GM21576 (cell line): Measurements from ENCODE around the gene LYL1.

Experiments
- ATAC-seq: cut with Tn5 transposase; IDR thresholded peaks from one replicate; pipeline ENCODE4 v1.9.1; 2021; ENCODE audit warnings: mild to moderate bottlenecking, moderate library complexity; ENCODE audit not compliant: unreplicated experiment

Gene LYL1

DNA sequence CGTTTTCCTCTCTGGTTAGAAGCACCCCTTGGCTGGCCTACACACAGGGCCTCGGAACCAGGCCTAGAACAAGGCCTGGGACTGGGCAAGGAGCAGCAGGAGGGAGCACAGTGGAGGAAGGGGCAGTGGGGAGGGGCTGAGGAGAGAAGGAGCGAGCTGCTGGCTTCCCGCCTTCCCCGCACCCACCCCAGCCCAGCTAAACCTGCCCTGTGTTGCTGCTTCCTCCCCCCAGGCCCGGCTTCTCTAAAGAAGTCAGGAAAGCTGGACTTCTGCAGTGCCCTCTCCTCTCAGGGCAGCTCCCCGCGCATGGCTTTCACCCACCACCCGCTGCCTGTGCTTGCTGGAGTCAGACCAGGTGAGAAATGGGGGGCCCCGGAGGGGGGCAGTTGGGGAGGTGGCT, 24.3 kb downstream of the LYL1 start:
- no peak for ATAC-seq

DNA sequence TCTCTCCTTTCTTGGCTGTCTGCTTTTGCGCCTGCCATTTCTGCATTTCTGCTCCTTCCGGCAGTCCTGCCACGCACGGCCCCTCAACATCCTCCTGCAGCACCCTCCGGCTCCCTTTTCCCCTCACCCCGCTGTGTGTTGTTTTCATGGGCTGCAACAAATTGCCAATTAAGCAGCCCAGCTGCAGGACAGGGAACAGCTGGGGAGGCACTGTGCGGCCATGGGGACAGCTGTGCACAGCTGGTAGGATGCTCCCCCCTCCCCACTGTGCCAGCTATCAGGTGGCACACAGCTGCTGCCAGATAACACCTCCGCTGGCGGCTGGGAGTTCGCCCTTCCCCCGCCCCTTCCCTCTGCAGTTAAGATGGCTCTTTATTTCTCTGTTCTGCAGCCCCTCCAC, 25.4 kb downstream of the LYL1 start:
- no peak for ATAC-seq

DNA sequence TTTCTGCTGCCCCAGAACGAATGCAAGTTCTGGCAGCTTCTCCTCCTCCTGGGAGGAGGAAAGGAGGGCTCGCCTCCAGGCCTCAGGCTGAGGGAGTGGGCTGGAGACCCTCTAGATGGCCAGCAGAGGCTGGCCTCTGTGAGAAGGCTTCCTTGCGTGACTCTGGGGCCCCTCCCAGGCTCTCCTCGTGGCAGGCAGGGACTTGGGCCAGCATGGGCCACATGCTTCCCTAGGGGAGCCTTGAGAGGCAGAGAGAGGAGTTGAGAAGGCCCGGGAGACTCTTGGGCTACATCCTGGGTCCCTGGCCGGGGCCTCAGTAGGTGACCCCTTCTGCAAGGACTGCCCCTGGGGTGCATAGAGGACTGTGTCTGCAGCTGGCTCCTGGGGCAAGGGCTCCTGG, 25.9 kb downstream of the LYL1 start:
- no peak for ATAC-seq

DNA sequence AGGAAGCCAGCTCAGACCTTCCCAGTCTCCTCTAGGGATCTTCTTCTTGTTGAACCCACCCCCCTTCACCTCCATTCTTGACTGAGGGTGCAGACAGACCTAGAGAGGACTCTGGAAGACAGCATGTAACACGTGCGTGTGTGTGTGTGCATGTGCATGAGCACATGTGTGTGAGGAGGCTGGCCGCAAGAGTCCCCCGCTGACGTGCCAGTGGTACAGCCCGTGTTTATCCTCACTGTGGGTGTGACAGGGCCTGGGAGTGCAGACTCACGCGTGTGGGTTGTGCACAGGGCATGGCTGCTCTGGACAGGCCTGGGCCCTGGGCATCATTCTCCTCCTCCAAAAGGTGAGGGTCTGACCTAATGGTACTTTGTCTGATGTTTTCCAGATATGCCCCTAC, 26.3 kb downstream of the LYL1 start:
- no peak for ATAC-seq

DNA sequence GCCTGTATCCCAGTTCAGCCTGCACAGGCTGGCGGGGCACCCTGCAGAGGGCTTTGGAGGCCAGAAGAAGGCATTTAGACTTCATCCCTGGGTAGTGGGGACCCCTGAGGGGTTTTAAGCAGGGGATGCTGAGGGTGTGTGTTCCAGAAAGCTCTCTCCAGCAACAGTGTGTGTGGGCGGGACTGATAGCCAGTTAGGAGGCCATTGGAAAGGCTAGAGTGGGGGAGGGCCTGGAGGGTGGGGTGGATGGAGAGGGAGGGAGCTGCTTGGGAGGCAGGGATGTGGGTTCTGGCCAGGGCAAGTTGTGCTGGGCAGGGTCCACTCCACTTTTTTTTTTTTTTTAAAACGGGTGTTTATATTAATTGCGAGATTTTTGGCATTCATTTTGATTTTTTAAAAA, 28.3 kb downstream of the LYL1 start:
- ATAC-seq, result no peak

DNA sequence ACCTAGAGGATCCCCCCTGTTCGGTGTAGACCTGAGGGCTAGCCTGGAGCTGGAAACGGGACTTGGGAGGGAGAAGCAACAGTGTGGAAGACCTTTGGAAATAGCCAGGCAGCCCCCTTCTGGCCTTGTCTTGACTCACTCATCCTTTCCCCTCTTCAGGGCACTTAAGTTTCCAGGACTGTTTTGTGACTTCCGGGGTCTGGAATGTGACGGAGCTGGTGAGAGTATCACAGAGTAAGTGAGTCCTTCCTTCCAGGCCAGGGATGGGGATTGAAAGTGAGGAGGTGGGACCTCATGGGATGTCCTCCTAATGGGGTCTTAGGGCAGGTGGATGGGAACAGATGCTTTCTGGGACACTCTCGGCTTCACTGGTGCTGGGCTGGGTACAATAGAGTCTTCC, 29.4 kb downstream of the LYL1 start:
- no peak for ATAC-seq

DNA sequence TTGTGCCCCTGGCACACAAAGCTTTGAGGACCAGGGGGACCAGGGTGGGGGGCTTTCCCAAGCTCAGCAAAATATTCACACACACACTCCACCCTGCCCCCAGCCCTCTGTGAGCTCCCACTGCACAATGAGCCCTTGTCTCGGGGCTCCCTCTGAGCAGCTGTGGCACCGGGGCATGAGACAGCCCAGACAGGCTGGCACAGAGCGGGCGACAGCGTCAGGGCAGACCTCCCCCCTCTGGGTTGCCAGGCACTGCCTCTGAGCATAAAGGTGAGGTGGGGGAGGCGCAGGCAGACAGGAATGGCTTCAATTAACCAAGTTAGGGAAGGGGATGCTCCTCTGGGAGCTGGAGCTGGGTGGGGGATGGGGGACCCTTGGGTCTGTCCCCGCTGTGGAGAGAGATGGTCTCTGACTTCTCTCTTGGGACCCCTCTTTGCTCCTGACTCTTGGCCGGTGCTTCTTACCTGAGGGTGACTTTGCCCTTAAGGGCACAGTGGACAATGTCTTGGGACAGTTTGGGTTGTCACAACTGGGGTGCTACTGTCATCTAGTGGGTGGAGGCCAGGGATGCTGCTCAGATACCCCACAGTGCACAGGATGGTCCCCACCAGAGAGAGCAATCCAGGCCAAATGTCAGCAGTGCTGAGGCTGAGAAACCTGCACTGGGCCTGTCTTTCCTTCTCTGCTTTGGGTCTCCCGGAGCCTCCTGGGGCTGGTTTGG, 30.3 kb downstream of the LYL1 start:
- ATAC-seq, result no peak

DNA sequence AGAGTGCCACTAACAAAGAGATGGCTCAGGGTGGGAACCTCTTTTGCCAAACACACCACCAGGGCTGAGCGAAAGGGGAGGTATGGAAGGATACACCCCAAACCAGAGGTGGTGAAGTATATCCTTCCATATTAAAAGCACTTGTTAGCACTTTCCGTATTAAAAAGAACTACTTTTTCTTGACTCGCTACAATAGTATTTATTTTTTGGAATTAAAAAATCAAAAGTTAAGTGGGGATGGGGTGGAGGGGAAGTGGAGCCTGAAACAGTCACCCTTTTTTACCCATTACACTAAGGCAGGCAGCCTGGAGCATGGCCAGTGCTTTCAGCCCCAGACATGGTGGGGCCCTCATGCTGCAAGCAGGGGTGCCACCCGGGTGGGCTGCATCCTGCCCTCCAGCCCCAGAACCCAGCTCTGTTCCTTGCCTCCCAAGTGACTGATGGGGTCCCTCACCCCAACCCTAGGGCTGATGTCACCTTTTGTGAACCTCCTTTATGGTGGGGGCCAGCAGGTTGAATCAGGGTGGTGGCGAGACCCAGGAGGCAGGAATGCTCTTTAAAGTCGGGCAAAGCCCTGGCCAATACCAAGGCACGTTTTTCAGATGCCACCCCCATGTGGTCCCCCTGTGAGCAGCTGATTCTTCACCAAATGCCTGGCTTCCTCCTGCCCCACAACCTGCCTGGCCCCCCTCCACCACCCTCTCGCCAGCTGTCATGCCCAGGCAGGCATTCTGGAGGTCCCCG, 31.0 kb downstream of the LYL1 start:
- no peak for ATAC-seq

DNA sequence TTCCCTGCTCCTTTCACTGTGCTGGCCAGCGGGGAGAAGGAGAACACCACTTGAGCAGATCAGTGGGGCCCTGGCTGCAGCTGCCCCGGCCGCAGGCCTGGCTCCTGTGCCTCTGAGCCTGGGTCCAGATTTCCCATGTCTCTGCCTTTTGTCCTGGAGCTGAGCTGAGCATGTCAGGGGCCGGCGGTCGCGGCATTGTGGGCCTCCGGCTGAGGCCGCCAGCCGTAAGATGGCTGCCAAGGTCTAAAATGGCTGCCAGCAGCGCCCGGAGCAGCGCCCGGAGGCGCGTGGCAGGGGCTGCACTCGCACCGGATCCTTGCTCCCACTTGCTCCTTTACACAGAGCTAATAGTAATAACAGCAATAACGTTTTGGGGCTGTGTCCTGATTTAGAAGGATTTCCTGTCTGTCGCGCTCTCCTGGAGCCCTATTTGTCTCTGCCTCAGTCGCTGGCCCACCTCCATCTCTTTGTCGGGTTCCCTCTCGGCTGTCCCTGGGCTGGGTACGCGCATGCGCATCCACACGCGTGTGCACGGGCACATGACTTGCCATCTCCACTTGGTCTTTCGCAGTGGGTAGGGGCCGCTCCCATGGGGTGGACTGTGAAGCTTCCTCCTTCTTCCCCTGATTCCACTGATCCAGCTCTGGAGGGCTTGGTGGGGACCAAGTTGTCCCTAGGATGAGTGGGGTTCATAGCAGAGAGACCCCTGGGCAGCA, 32.1 kb downstream of the LYL1 start:
- ATAC-seq, result no peak

DNA sequence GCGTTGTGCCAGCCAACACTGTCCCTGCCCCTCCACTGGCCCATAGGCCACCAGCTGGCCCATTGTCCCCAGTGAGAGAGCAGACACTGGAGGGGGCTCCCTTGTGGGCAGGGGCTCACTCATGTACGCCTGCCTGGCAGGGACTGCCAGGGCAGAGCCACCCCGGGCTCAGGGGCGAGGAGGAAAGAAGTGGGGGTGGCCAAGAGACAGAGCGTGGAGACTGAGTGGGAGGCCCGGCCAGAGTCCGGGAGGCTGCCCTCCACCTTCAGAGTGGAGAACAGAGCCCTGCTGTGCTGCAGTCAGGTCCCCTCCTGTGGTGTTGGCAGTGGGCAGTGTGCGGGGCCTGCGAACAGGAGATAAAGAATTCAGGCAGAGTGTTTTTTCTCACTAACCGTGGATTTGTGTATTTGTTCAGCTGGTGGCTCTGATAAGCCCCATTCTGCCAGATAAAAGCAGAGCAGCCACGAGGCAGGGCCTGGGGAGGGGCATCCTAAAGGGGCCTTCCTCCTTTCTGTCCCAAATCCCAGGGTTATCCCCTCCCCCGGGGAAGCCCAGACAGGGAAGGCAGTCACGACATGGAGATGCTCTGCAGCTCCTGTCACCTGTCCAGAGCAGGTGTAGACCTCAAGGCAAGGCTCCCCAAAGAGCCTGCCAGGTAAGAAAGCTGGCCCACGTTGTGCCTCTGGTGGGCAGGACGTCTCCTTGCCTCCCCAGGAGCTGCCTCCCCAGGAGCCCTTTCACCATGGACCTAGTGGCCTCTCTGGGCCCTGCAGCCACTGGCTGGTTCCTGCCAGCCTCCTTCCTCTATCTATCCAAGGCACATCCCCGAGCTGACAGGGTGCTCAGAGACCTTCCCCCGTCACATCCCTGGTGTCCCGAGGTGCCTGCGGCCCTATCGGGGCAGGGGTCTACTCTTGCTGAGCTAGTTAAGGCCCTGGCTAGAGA, 33.0 kb downstream of the LYL1 start:
- ATAC-seq, result no peak

DNA sequence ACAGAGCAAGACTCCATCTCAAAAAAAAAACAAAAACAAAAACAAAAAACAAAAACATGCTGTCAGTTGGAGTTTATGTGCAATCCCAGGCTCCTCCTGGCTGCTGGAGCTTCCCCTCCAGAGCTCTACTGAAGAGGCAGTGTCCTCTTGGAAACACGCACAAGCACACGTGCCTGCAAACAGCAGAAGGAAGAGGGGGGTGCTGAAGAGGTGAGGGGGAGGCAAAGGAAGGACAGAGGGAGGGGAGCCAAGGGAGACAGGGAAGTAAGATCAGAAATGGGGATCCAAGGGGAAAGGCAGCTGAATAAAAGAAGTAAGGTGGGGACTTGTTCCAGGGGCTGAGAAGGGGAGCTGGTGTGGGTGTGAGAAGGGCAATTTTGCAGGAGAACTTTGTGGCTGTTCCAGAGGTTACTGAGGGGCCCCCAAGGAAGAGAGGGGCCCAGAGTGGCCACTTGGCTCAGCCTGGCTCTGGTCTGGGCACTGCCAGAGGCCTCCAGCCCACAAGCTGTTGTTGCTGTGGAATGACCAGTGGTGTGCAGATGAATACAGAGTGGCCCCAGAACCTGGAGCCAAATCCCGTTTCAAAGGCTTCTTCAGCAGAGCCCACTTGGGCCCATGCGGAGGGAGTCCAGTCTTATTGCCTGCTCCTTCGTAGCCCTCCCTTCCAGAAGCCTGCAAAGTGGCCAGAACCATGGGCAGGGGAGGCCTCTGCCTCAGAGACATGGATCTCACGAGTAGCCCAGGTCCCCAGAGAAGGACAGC, 34.4 kb downstream of the LYL1 start:
- ATAC-seq, result no peak

DNA sequence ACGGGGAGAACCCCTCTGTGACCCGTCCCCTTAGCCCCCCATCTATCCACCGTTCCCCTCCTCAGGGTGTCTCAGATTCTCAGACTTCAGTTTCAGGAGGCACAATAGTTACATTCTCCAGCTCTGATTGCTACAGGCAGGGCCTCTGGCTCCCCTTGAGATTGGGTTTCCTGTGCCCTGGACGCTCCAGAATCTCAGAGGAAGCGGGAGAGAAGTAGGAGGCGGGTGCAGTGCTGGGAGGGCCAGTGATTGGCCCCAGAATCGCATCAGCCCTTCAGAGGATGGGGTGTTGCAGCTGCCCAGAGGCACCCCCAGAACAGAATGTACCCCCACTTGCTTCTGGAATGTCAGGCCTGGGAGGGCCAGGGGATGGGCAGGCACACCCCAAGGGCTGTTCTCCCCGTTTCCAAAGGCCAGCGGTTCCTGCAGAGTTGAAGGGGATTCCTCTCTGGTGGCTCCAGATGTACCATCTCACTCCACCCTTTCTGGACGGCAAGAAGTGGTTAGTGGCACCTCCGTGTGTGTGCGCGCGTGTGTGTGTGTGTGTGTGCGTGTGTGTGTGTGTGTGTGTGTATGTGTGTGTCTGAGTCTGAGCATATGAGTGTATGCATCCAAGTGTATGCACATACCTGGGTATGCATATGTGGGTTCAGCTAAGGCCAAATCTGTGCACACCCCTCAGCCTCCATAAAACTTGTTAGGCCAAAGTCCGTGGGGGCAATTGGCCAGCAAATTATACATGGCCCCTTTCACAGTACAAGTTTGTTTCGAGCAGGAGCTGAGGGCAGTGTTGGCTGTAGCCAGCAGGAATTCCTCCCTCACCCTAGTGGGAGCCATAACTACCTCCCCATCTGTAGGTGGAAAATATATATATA, 35.5 kb downstream of the LYL1 start:
- ATAC-seq, result no peak

DNA sequence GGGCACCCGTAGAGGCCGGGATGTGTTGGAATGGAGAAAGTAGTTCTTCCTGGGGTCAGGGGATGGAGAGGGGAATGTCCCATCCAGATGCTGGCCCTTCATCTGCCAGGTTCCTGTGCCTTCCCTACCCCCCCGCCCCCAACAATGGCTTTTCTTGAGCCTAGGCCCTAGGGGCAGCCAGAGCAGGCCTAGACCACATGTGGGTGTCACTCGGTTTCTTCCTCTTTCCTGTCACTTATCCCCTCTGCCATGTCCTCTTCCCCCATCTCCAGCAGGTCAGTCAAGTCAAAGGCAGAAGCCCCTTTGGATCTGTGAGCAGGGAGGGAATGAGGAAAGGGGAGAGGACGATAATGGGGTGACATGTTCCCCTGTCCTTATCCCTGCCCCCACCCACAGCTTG, 36.4 kb downstream of the LYL1 start:
- ATAC-seq, result no peak

DNA sequence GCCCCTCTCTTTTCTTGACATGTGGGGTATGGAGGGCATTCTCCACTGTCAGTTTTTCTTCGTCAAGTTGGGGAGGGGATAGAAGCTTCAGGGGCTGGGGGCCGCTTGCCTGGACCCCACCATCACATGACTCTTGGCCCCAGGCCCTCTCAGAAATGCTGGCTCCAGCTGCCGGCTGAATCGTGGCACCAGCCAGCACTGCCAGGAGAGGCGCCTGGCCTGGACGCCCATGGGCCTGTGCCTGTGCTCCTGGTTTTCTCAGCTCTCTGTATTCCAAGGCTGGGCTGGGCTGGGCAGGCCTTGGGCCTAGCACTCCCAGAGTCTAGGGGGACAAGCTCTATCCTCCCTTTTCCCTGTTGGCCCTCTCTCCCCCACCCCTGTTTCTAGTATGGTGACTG, 38.6 kb downstream of the LYL1 start:
- ATAC-seq, result no peak

DNA sequence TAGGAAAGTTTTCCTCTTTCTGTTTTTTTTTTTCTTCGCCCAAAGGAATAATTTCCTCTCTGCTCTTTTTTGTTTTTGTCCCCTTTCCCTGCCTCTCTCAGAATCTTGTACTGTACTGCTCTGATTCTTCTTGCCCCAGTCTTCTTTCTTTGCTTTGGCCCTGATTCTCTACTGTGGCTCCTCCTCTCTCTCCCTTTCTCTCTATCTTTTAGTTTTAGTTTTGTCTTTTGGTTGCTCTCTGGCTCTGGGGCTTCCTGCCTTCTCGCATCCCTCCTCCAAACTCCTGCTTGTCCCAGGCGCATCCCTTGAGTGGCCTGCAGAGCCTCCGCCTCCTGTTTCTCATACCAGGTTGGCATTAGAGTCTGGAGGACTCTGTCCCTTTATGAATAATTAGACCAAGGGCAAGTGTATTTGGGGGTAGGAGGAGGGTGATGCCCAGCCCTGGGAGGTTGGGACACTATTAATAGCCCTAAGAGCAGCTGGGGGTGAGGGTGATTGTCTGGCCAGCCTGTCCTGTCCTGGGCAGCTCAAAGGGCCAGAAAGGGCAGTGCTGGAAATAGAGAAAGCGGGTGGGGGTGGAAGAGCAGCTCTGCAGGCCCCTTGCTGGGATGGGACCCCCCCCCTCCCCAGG, 39.1 kb downstream of the LYL1 start:
- ATAC-seq, result no peak

DNA sequence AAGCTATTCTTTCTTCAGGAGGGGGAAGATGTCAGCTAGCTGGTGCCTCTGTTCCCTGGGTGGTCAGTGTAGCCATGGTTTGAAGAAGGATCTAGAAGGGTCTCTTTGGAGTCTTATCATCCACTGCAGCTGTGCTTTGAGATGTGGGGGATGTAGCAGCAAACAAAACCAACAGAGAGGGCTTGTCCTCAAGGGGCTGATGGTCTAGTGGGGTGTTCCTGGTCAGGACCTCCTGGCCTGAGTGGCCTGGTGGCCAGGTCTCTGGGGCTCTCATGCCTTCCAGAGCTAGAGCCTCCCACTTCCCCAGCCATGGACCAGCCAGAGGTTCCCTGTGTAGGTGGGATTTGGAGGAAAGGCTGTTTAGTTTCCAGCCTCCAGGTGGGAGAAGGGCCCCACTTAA, 40.3 kb downstream of the LYL1 start:
- ATAC-seq, result no peak

DNA sequence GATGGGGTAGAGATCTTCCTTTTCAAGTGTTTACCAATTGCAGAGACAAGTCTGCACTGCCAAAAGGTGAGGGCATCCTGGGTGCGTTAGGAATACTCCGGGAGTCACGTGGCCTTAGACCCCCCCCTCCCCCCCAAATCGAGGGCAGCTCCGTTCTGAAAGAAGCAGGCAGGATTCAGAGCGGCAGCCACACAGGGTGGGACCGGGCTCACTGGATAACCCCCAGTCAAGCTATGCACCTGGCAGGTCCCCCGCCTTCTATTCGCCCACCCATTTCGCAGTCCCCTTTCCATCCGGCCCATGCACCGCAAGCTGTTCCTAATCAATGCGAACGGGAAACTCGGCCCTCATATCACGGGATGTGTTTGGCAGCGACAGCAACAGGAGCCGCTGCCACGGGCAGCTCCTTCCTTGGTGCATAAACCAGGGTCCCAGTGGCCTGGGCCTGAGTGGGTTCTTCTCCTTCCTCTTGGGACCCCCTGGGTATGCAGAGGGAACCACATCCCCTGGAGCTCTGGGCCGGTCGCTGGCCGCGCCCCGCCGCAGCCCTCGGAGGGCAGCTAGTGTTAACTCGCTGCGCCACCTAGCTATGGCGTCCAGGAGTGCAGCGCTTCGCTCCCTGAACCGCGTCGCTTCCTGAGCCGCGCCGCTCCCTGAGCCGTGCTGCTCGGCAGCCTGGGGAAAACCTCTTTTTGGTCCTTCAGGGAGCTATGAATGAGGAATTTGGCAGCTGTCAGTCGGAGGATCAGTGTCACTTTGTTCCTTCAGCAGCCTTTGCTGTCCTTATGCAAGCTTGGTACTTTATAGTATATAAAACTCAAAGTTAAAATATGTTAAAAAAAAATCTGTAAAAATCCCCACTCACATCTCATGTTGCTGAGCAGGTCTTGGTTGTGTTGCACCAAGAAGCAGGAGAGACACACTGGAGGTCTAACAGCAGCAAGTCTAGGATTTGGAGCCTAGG, 41.4 kb downstream of the LYL1 start:
- ATAC-seq, result peak; percentile 70
